TTC549 (cell line): ENCODE measurements around the gene EPHB2.

Experiments used
- FAIRE-seq: peaks from 2 replicates; lab custom pipeline; 2012; peaks lifted over from hg19 to GRCh38; lab: Jason Lieb, UNC

EPHB2 gene

GRCh38 chr1:22781483-22781882 is 70.8 kb downstream of the EPHB2 start:
- FAIRE-seq: no peak

GRCh38 chr1:22782406-22782805 is 71.8 kb downstream of the EPHB2 start:
- no peak for FAIRE-seq

- FAIRE-seq: no peak
Measured at GRCh38 chr1:22784317-22784716, 73.7 kb downstream of the EPHB2 start.

- no peak for FAIRE-seq
Measured at GRCh38 chr1:22784737-22785136, 74.1 kb downstream of the EPHB2 start.

- no peak for FAIRE-seq
Measured at GRCh38 chr1:22786101-22786500, 75.5 kb downstream of the EPHB2 start.

GRCh38 chr1:22786719-22787489 is 76.3 kb downstream of the EPHB2 start:
- FAIRE-seq: no peak

- no peak for FAIRE-seq
Measured at GRCh38 chr1:22787636-22788035, 77.0 kb downstream of the EPHB2 start.

GRCh38 chr1:22788254-22788661 is 77.6 kb downstream of the EPHB2 start:
- FAIRE-seq: no peak

- FAIRE-seq: no peak
Measured at GRCh38 chr1:22789356-22789994, 78.8 kb downstream of the EPHB2 start.

- no peak for FAIRE-seq
Measured at GRCh38 chr1:22790232-22791008, 79.8 kb downstream of the EPHB2 start.

- FAIRE-seq: no peak
Measured at GRCh38 chr1:22791831-22792347, 81.2 kb downstream of the EPHB2 start.

GRCh38 chr1:22792396-22793160 is 81.9 kb downstream of the EPHB2 start:
- FAIRE-seq: no peak

GRCh38 chr1:22793647-22794046 is 83.0 kb downstream of the EPHB2 start:
- FAIRE-seq: no peak

- no peak for FAIRE-seq
Measured at GRCh38 chr1:22794647-22795365, 84.2 kb downstream of the EPHB2 start.

- no peak for FAIRE-seq
Measured at GRCh38 chr1:22795366-22795714, 84.7 kb downstream of the EPHB2 start.

GRCh38 chr1:22796642-22797041 is 86.0 kb downstream of the EPHB2 start:
- FAIRE-seq: no peak

- no peak for FAIRE-seq
Measured at GRCh38 chr1:22798083-22798482, 87.4 kb downstream of the EPHB2 start.

- no peak for FAIRE-seq
Measured at GRCh38 chr1:22799971-22800370, 89.3 kb downstream of the EPHB2 start.

GRCh38 chr1:22800629-22801028 is 90.0 kb downstream of the EPHB2 start:
- no peak for FAIRE-seq

GRCh38 chr1:22801347-22801746 is 90.7 kb downstream of the EPHB2 start:
- no peak for FAIRE-seq

GRCh38 chr1:22801761-22802160 is 91.1 kb downstream of the EPHB2 start:
- FAIRE-seq: no peak

GRCh38 chr1:22803833-22804232 is 93.2 kb downstream of the EPHB2 start:
- no peak for FAIRE-seq
